ENCODE results near the gene MYRIP. TPM values are rescaled to one million over a fixed set of nuclear protein-coding genes. Genes with fewer than 3 reads are reported as not detected.

MYRIP gene
- total RNA-seq, 1 donor from 2014 or later: 1.0 TPM

GRCh38 chr3:40181182-40181581 lies 371.8 kb downstream of the MYRIP start:
- Histone ChIP-seq H3K4me3 (ENCODE audit: low read length in 3 of 3) (no peak overlapping the region), H3K27me3 (ENCODE audit: control insufficient read depth in 3 of 3, insufficient read depth in 3 of 3, low read length in 3 of 3) (no peaks in the 10 kb centered on the region), H3K36me3 (ENCODE audit: control insufficient read depth in 3 of 3, insufficient read depth in 3 of 3, low read length in 3 of 3) (no peaks in the 10 kb centered on the region), H3K9ac (ENCODE audit: low read depth in 1 of 3, low read length in 3 of 3) (no peak overlapping the region), H3K27ac (ENCODE audit: low read depth, low read length) (no peak overlapping the region), H3K4me1 (ENCODE audit: control insufficient read depth in 3 of 3, insufficient read depth in 3 of 3, low read length in 3 of 3) (peaks cover 4 to 20% (median 7%) of the 10 kb centered on the region in 3 donors), H3K9me3 (ENCODE audit: control insufficient read depth in 3 of 3, low read length in 3 of 3) (no peaks in the 10 kb centered on the region)

- no peaks in the 10 kb centered on the region for H3K27me3 ChIP-seq (ENCODE audit: control insufficient read depth in 3 of 3, insufficient read depth in 3 of 3, low read length in 3 of 3)
- no peak overlapping the region for H3K4me3 ChIP-seq (ENCODE audit: low read length in 3 of 3)
- H3K9ac ChIP-seq (ENCODE audit: low read depth in 1 of 3, low read length in 3 of 3): no peak overlapping the region
- peaks cover 19 to 48% (median 20%) of the 10 kb centered on the region in 3 donors for H3K4me1 ChIP-seq (ENCODE audit: control insufficient read depth in 3 of 3, insufficient read depth in 3 of 3, low read length in 3 of 3)
- no peaks in the 10 kb centered on the region for H3K36me3 ChIP-seq (ENCODE audit: control insufficient read depth in 3 of 3, insufficient read depth in 3 of 3, low read length in 3 of 3)
- no peaks in the 10 kb centered on the region for H3K9me3 ChIP-seq (ENCODE audit: control insufficient read depth in 3 of 3, low read length in 3 of 3)
- H3K27ac ChIP-seq (ENCODE audit: low read depth, low read length): no peak overlapping the region
Measured at GRCh38 chr3:40185029-40185695, 375.8 kb downstream of the MYRIP start.

DNA sequence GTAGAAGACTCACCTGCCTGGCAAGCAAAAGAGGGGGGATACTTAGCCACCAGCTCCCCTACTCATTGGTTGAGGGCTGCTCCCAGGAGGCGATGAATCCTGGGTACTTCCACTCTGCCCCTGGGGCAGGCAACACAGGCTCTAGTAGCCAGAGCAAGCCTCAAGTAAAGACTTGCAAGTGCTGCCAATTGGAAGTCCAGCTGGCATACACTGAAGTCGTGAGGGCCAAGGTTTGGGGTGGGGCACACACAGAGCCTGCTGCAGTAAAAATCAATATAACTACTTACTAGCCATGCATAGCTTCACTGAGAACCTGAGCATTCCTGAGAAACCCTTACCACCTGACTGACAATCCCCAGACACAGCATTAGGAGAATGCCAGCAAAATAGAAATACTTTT lies 377.1 kb downstream of the MYRIP start:
- no peaks in the 10 kb centered on the region for H3K27me3 ChIP-seq (ENCODE audit: control insufficient read depth in 3 of 3, insufficient read depth in 3 of 3, low read length in 3 of 3)
- H3K4me3 ChIP-seq (ENCODE audit: low read length in 3 of 3): no peak overlapping the region
- H3K27ac ChIP-seq (ENCODE audit: low read depth, low read length): no peak overlapping the region
- H3K9ac ChIP-seq (ENCODE audit: low read depth in 1 of 3, low read length in 3 of 3): no peak overlapping the region
- H3K36me3 ChIP-seq (ENCODE audit: control insufficient read depth in 3 of 3, insufficient read depth in 3 of 3, low read length in 3 of 3): no peaks in the 10 kb centered on the region
- peaks cover 19 to 48% (median 20%) of the 10 kb centered on the region in 3 donors for H3K4me1 ChIP-seq (ENCODE audit: control insufficient read depth in 3 of 3, insufficient read depth in 3 of 3, low read length in 3 of 3)
- no peaks in the 10 kb centered on the region for H3K9me3 ChIP-seq (ENCODE audit: control insufficient read depth in 3 of 3, low read length in 3 of 3)

DNA sequence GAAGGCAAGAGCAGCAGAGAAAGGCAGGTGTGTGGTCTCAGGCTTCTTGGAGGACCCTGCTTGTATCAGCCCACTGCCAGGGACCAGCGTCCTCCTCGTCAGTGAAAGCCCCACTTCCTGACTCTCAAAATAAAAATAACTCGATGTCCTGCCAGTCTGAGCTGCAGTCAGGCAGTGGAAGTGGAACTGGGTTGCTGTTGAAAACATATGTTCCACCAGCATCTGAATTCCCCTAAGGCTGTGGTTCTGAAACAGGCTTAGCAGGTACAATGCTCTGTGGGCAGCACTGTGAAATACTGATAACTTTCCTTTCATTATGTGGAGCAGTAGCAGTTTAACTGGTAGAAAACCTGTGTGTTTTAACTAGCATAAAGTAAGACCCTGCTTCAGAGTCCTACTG lies 378.5 kb downstream of the MYRIP start:
- Histone ChIP-seq H3K9me3 (ENCODE audit: control insufficient read depth in 3 of 3, low read length in 3 of 3) (no peaks in the 10 kb centered on the region), H3K27ac (ENCODE audit: low read depth, low read length) (no peak overlapping the region), H3K4me3 (ENCODE audit: low read length in 3 of 3) (no peak overlapping the region), H3K4me1 (ENCODE audit: control insufficient read depth in 3 of 3, insufficient read depth in 3 of 3, low read length in 3 of 3) (peaks cover 19 to 48% (median 20%) of the 10 kb centered on the region in 3 donors), H3K27me3 (ENCODE audit: control insufficient read depth in 3 of 3, insufficient read depth in 3 of 3, low read length in 3 of 3) (no peaks in the 10 kb centered on the region), H3K36me3 (ENCODE audit: control insufficient read depth in 3 of 3, insufficient read depth in 3 of 3, low read length in 3 of 3) (no peaks in the 10 kb centered on the region), H3K9ac (ENCODE audit: low read depth in 1 of 3, low read length in 3 of 3) (no peak overlapping the region)

GRCh38 chr3:40189118-40189517 lies 379.7 kb downstream of the MYRIP start:
- no peaks in the 10 kb centered on the region for H3K27me3 ChIP-seq (ENCODE audit: control insufficient read depth in 3 of 3, insufficient read depth in 3 of 3, low read length in 3 of 3)
- H3K9ac ChIP-seq (ENCODE audit: low read depth in 1 of 3, low read length in 3 of 3): no peak overlapping the region
- H3K36me3 ChIP-seq (ENCODE audit: control insufficient read depth in 3 of 3, insufficient read depth in 3 of 3, low read length in 3 of 3): no peaks in the 10 kb centered on the region
- no peak overlapping the region for H3K27ac ChIP-seq (ENCODE audit: low read depth, low read length)
- H3K4me1 ChIP-seq (ENCODE audit: control insufficient read depth in 3 of 3, insufficient read depth in 3 of 3, low read length in 3 of 3): peaks cover 19 to 48% (median 20%) of the 10 kb centered on the region in 3 donors
- H3K4me3 ChIP-seq (ENCODE audit: low read length in 3 of 3): no peak overlapping the region
- H3K9me3 ChIP-seq (ENCODE audit: control insufficient read depth in 3 of 3, low read length in 3 of 3): no peaks in the 10 kb centered on the region

DNA sequence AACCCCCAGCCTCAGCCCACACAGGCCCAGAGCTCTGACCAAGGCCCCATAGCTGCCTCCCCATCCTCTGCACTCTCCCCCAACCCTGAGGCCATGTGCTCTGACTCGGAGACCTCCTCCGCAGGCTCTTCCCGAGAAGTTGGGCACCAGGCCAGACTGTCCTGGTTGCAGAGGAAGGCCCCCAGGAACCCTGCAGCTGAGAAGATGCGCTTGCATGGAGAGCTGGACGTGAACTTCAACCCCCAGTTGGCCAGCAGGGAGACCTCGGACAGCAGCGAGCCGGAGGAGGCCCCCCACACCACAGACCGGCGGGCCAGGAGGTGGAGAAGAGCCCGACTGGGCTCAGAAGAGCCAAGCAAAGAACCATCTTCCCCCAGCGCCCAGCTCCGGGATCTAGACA lies 380.6 kb downstream of the MYRIP start:
- Histone ChIP-seq H3K27ac (ENCODE audit: low read depth, low read length) (no peak overlapping the region), H3K36me3 (ENCODE audit: control insufficient read depth in 3 of 3, insufficient read depth in 3 of 3, low read length in 3 of 3) (no peaks in the 10 kb centered on the region), H3K4me3 (ENCODE audit: low read length in 3 of 3) (no peak overlapping the region), H3K9ac (ENCODE audit: low read depth in 1 of 3, low read length in 3 of 3) (no peak overlapping the region), H3K4me1 (ENCODE audit: control insufficient read depth in 3 of 3, insufficient read depth in 3 of 3, low read length in 3 of 3) (peaks cover 17 to 46% (median 19%) of the 10 kb centered on the region in 3 donors), H3K27me3 (ENCODE audit: control insufficient read depth in 3 of 3, insufficient read depth in 3 of 3, low read length in 3 of 3) (no peaks in the 10 kb centered on the region), H3K9me3 (ENCODE audit: control insufficient read depth in 3 of 3, low read length in 3 of 3) (no peaks in the 10 kb centered on the region)

GRCh38 chr3:40191251-40191650 lies 381.8 kb downstream of the MYRIP start:
- H3K27ac ChIP-seq (ENCODE audit: low read depth, low read length): no peak overlapping the region
- H3K36me3 ChIP-seq (ENCODE audit: control insufficient read depth in 3 of 3, insufficient read depth in 3 of 3, low read length in 3 of 3): no peaks in the 10 kb centered on the region
- peaks cover 13 to 34% (median 18%) of the 10 kb centered on the region in 3 donors for H3K4me1 ChIP-seq (ENCODE audit: control insufficient read depth in 3 of 3, insufficient read depth in 3 of 3, low read length in 3 of 3)
- no peak overlapping the region for H3K9ac ChIP-seq (ENCODE audit: low read depth in 1 of 3, low read length in 3 of 3)
- no peaks in the 10 kb centered on the region for H3K27me3 ChIP-seq (ENCODE audit: control insufficient read depth in 3 of 3, insufficient read depth in 3 of 3, low read length in 3 of 3)
- H3K4me3 ChIP-seq (ENCODE audit: low read length in 3 of 3): no peak overlapping the region
- H3K9me3 ChIP-seq (ENCODE audit: control insufficient read depth in 3 of 3, low read length in 3 of 3): no peaks in the 10 kb centered on the region

GRCh38 chr3:40191850-40192448 lies 382.5 kb downstream of the MYRIP start:
- peaks cover 7 to 28% (median 14%) of the 10 kb centered on the region in 3 donors for H3K4me1 ChIP-seq (ENCODE audit: control insufficient read depth in 3 of 3, insufficient read depth in 3 of 3, low read length in 3 of 3)
- H3K9ac ChIP-seq (ENCODE audit: low read depth in 1 of 3, low read length in 3 of 3): no peak overlapping the region
- H3K27ac ChIP-seq (ENCODE audit: low read depth, low read length): no peak overlapping the region
- H3K27me3 ChIP-seq (ENCODE audit: control insufficient read depth in 3 of 3, insufficient read depth in 3 of 3, low read length in 3 of 3): no peaks in the 10 kb centered on the region
- H3K4me3 ChIP-seq (ENCODE audit: low read length in 3 of 3): no peak overlapping the region
- no peaks in the 10 kb centered on the region for H3K36me3 ChIP-seq (ENCODE audit: control insufficient read depth in 3 of 3, insufficient read depth in 3 of 3, low read length in 3 of 3)
- H3K9me3 ChIP-seq (ENCODE audit: control insufficient read depth in 3 of 3, low read length in 3 of 3): no peaks in the 10 kb centered on the region

DNA sequence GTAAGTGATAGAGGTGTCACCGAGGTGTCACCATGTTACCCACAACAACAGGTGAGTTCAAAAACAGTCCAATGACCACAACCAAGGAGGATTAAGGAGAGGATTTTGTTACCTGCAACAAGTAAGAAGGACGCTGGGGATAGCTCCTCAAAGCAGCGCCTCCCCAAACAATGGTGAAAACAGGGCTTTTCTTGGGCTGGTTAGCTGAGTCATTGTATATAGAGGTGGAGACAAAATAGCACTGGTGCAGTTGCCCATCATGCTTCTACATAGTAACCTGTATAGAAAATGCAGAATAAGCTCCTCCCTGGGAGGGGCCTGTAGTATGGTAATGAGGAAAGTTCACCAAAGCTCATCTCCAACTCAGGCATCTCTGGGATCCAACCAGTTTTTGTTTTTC lies 383.2 kb downstream of the MYRIP start:
- Histone ChIP-seq H3K9ac (ENCODE audit: low read depth in 1 of 3, low read length in 3 of 3) (no peak overlapping the region), H3K9me3 (ENCODE audit: control insufficient read depth in 3 of 3, low read length in 3 of 3) (no peaks in the 10 kb centered on the region), H3K4me3 (ENCODE audit: low read length in 3 of 3) (no peak overlapping the region)

GRCh38 chr3:40196966-40197365 lies 387.6 kb downstream of the MYRIP start:
- no peak overlapping the region for H3K9ac ChIP-seq (ENCODE audit: low read depth in 1 of 3, low read length in 3 of 3)
- H3K27ac ChIP-seq (ENCODE audit: low read depth, low read length): no peak overlapping the region
- no peaks in the 10 kb centered on the region for H3K9me3 ChIP-seq (ENCODE audit: control insufficient read depth in 3 of 3, low read length in 3 of 3)
- H3K36me3 ChIP-seq (ENCODE audit: control insufficient read depth in 3 of 3, insufficient read depth in 3 of 3, low read length in 3 of 3): no peaks in the 10 kb centered on the region
- H3K4me3 ChIP-seq (ENCODE audit: low read length in 3 of 3): no peak overlapping the region
- no peaks in the 10 kb centered on the region for H3K27me3 ChIP-seq (ENCODE audit: control insufficient read depth in 3 of 3, insufficient read depth in 3 of 3, low read length in 3 of 3)
- no peaks in the 10 kb centered on the region for H3K4me1 ChIP-seq (ENCODE audit: control insufficient read depth in 3 of 3, insufficient read depth in 3 of 3, low read length in 3 of 3)

More for the DNA sequence above, 383.2 kb downstream of the MYRIP start:
- peaks cover 7 to 21% (median 11%) of the 10 kb centered on the region in 3 donors for H3K4me1 ChIP-seq (ENCODE audit: control insufficient read depth in 3 of 3, insufficient read depth in 3 of 3, low read length in 3 of 3)
- H3K36me3 ChIP-seq (ENCODE audit: control insufficient read depth in 3 of 3, insufficient read depth in 3 of 3, low read length in 3 of 3): no peaks in the 10 kb centered on the region
- no peak overlapping the region for H3K27ac ChIP-seq (ENCODE audit: low read depth, low read length)
- H3K27me3 ChIP-seq (ENCODE audit: control insufficient read depth in 3 of 3, insufficient read depth in 3 of 3, low read length in 3 of 3): no peaks in the 10 kb centered on the region
